ENCODE measurements around the gene GPI.
"Not testable (repeated sequence)": the region's sequence is repeated elsewhere in the genome, so short reads cannot be mapped to it uniquely, and the experiment has no call there.

GPI gene

GRCh38 chr19:34381399-34382251 is 16.6 kb downstream of the GPI start:
- H3K4me3 ChIP-seq (ENCODE audit: insufficient read depth, low read depth, low read length): no peak overlapping the region
- WGBS, 2 experiments: 95 to 96% methylated on average over 14 of the region's 14 CpGs
- peaks cover 65% of the 10 kb centered on the region for H3K36me3 ChIP-seq (ENCODE audit: control insufficient read depth, insufficient read depth, low read length)

GRCh38 chr19:34382471-34382870 is 17.5 kb downstream of the GPI start:
- H3K4me3 ChIP-seq (ENCODE audit: insufficient read depth, low read depth, low read length): no peak overlapping the region
- peaks cover 71% of the 10 kb centered on the region for H3K36me3 ChIP-seq (ENCODE audit: control insufficient read depth, insufficient read depth, low read length)
- no peaks in the 10 kb centered on the region for H3K4me1 ChIP-seq (ENCODE audit: control insufficient read depth, insufficient read depth, low read length)
- no peak overlapping the region for H3K27ac ChIP-seq (ENCODE audit: insufficient read depth, low read depth, low read length, poor library complexity, severe bottlenecking)
- no peaks in the 10 kb centered on the region for H3K9me3 ChIP-seq (ENCODE audit: control insufficient read depth, low read length)
- no peaks in the 10 kb centered on the region for H3K27me3 ChIP-seq (ENCODE audit: control insufficient read depth, insufficient read depth, low read length, poor library complexity, severe bottlenecking)
- 96% methylated on average over 4 of the region's 4 CpGs for WGBS, 2 experiments

More at GRCh38 chr19:34381399-34382251, 16.6 kb downstream of the GPI start:
- H3K27me3 ChIP-seq (ENCODE audit: control insufficient read depth, insufficient read depth, low read length, poor library complexity, severe bottlenecking): no peaks in the 10 kb centered on the region
- no peaks in the 10 kb centered on the region for H3K9me3 ChIP-seq (ENCODE audit: control insufficient read depth, low read length)
- no peak overlapping the region for H3K27ac ChIP-seq (ENCODE audit: insufficient read depth, low read depth, low read length, poor library complexity, severe bottlenecking)
- no peaks in the 10 kb centered on the region for H3K4me1 ChIP-seq (ENCODE audit: control insufficient read depth, insufficient read depth, low read length)

DNA sequence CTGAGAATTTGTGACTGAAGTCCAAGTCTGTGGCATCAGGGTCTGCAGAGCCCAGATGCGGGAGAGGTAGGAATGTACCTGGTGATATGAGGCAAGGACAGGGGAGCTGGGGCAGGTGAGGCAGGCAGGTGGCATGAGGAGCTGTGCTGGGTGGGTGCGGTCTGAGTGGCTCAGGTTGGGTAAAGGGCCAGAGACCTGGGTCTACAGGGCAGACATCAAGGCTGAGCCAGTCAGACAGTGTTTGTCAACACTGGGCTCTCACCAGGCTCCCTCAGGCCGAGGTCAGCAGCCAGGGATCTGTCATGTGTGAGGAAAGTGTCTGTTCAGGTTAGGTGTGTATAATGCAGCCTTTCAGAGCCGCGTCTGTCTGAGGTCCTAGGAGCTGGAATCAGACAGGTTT is 18.6 kb downstream of the GPI start:
- no peak overlapping the region for H3K4me3 ChIP-seq (ENCODE audit: insufficient read depth, low read depth, low read length)
- no peaks in the 10 kb centered on the region for H3K9me3 ChIP-seq (ENCODE audit: control insufficient read depth, low read length)
- H3K27ac ChIP-seq (ENCODE audit: insufficient read depth, low read depth, low read length, poor library complexity, severe bottlenecking): no peak overlapping the region
- no peaks in the 10 kb centered on the region for H3K4me1 ChIP-seq (ENCODE audit: control insufficient read depth, insufficient read depth, low read length)
- 94 to 97% methylated on average over 5 of the region's 5 CpGs for WGBS, 2 experiments
- peaks cover 66% of the 10 kb centered on the region for H3K36me3 ChIP-seq (ENCODE audit: control insufficient read depth, insufficient read depth, low read length)
- no peaks in the 10 kb centered on the region for H3K27me3 ChIP-seq (ENCODE audit: control insufficient read depth, insufficient read depth, low read length, poor library complexity, severe bottlenecking)

GRCh38 chr19:34386645-34387445 is 21.8 kb downstream of the GPI start:
- Histone ChIP-seq H3K4me1 (ENCODE audit: control insufficient read depth, insufficient read depth, low read length) (no peaks in the 10 kb centered on the region), H3K27me3 (ENCODE audit: control insufficient read depth, insufficient read depth, low read length, poor library complexity, severe bottlenecking) (no peaks in the 10 kb centered on the region), H3K4me3 (ENCODE audit: insufficient read depth, low read depth, low read length) (no peak overlapping the region), H3K27ac (ENCODE audit: insufficient read depth, low read depth, low read length, poor library complexity, severe bottlenecking) (no peak overlapping the region), H3K9me3 (ENCODE audit: control insufficient read depth, low read length) (no peaks in the 10 kb centered on the region), H3K36me3 (ENCODE audit: control insufficient read depth, insufficient read depth, low read length) (peaks cover 58% of the 10 kb centered on the region)
- 96% methylated on average over 9 of the region's 9 CpGs for WGBS, 2 experiments

- H3K9me3 ChIP-seq (ENCODE audit: control insufficient read depth, low read length): no peaks in the 10 kb centered on the region
- no peaks in the 10 kb centered on the region for H3K4me1 ChIP-seq (ENCODE audit: control insufficient read depth, insufficient read depth, low read length)
- H3K4me3 ChIP-seq (ENCODE audit: insufficient read depth, low read depth, low read length): no peak overlapping the region
- no peaks in the 10 kb centered on the region for H3K27me3 ChIP-seq (ENCODE audit: control insufficient read depth, insufficient read depth, low read length, poor library complexity, severe bottlenecking)
- peaks cover 59% of the 10 kb centered on the region for H3K36me3 ChIP-seq (ENCODE audit: control insufficient read depth, insufficient read depth, low read length)
- 92 to 94% methylated on average over 1 of the region's 1 CpG for WGBS, 2 experiments
- no peak overlapping the region for H3K27ac ChIP-seq (ENCODE audit: insufficient read depth, low read depth, low read length, poor library complexity, severe bottlenecking)
Measured at GRCh38 chr19:34387446-34387810, 22.4 kb downstream of the GPI start.

DNA sequence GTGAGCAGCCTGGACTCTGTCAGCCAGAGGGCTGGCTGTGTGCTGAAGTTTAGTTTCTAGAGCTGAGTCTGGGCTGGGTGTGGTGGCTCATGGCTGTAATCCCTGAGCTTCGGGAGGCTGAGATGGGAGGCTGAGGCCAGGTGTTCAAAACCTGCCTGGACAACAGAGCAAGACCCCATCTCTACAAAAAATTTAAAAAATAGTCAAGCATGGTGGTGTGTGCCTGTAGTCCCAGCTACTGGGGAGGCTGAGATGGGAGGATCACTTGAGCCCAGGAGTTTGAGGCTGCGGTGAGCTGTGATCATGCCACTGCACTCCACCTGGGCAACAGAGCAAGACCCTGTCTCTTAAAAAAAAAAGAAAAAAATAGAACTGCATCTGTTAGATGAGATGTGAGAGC is 23.7 kb downstream of the GPI start:
- H3K9me3 ChIP-seq (ENCODE audit: control insufficient read depth, low read length); H3K4me3 ChIP-seq (ENCODE audit: insufficient read depth, low read depth, low read length); H3K27me3 ChIP-seq (ENCODE audit: control insufficient read depth, insufficient read depth, low read length, poor library complexity, severe bottlenecking); H3K27ac ChIP-seq (ENCODE audit: insufficient read depth, low read depth, low read length, poor library complexity, severe bottlenecking); H3K4me1 ChIP-seq (ENCODE audit: control insufficient read depth, insufficient read depth, low read length): not testable (repeated sequence)
- H3K36me3 ChIP-seq (ENCODE audit: control insufficient read depth, insufficient read depth, low read length): peaks cover 47% of the 10 kb centered on the region
- 92 to 95% methylated on average over 2 of the region's 2 CpGs for WGBS, 2 experiments

DNA sequence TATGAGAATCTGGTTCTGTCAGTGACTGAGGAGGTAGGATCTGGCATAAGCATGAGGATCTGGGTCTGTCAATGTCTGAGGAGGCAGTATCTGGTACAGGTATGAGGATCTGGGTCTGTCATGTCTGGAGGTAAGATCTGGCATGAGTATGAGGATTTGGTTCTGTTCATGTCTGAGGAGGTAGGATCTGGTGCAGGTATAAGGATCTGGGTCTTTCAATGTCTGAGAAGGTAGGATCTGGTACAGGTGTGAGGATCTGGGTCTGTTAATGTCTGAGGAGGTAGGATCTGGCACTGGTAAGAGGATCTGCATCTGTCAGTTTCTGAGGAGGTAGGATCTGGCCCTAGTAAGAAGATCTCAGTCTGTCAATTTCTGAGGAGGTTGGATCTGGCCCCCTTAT is 26.8 kb downstream of the GPI start:
- H3K4me1 ChIP-seq (ENCODE audit: control insufficient read depth, insufficient read depth, low read length): no peaks in the 10 kb centered on the region
- no peak overlapping the region for H3K27ac ChIP-seq (ENCODE audit: insufficient read depth, low read depth, low read length, poor library complexity, severe bottlenecking)
- H3K9me3 ChIP-seq (ENCODE audit: control insufficient read depth, low read length): no peaks in the 10 kb centered on the region
- no peaks in the 10 kb centered on the region for H3K27me3 ChIP-seq (ENCODE audit: control insufficient read depth, insufficient read depth, low read length, poor library complexity, severe bottlenecking)
- peaks cover 50% of the 10 kb centered on the region for H3K36me3 ChIP-seq (ENCODE audit: control insufficient read depth, insufficient read depth, low read length)
- no peak overlapping the region for H3K4me3 ChIP-seq (ENCODE audit: insufficient read depth, low read depth, low read length)

DNA sequence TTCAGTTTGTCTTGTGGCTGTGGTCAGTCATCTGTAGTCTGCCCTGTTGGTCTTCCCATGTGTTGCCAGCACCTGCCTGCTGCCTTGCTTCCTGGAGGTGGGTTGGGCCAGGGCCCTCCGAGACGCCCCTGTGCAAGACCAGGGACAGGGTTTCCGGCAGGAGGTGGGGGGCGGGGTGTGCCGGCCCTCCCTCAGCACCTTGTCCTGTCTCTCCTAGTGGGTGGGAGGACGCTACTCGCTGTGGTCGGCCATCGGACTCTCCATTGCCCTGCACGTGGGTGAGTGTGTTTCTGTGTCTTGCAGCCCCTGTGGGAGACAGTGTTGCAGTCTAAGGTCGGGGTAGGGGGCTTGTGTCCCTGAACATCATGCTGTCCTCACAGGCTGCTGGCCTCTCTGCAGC is 28.0 kb downstream of the GPI start:
- Histone ChIP-seq H3K27me3 (ENCODE audit: control insufficient read depth, insufficient read depth, low read length, poor library complexity, severe bottlenecking) (no peaks in the 10 kb centered on the region), H3K36me3 (ENCODE audit: control insufficient read depth, insufficient read depth, low read length) (peaks cover 42% of the 10 kb centered on the region), H3K9me3 (ENCODE audit: control insufficient read depth, low read length) (no peaks in the 10 kb centered on the region), H3K4me1 (ENCODE audit: control insufficient read depth, insufficient read depth, low read length) (no peaks in the 10 kb centered on the region), H3K4me3 (ENCODE audit: insufficient read depth, low read depth, low read length) (no peak overlapping the region), H3K27ac (ENCODE audit: insufficient read depth, low read depth, low read length, poor library complexity, severe bottlenecking) (no peak overlapping the region)
- 96 to 97% methylated on average over 11 of the region's 11 CpGs for WGBS, 2 experiments

GRCh38 chr19:34393629-34394028 is 28.6 kb downstream of the GPI start:
- no peak overlapping the region for H3K27ac ChIP-seq (ENCODE audit: insufficient read depth, low read depth, low read length, poor library complexity, severe bottlenecking)
- H3K4me1 ChIP-seq (ENCODE audit: control insufficient read depth, insufficient read depth, low read length): no peaks in the 10 kb centered on the region
- H3K36me3 ChIP-seq (ENCODE audit: control insufficient read depth, insufficient read depth, low read length): peaks cover 42% of the 10 kb centered on the region
- WGBS, 2 experiments: 95 to 96% methylated on average over 14 of the region's 14 CpGs
- H3K9me3 ChIP-seq (ENCODE audit: control insufficient read depth, low read length): no peaks in the 10 kb centered on the region
- no peak overlapping the region for H3K4me3 ChIP-seq (ENCODE audit: insufficient read depth, low read depth, low read length)
- no peaks in the 10 kb centered on the region for H3K27me3 ChIP-seq (ENCODE audit: control insufficient read depth, insufficient read depth, low read length, poor library complexity, severe bottlenecking)

DNA sequence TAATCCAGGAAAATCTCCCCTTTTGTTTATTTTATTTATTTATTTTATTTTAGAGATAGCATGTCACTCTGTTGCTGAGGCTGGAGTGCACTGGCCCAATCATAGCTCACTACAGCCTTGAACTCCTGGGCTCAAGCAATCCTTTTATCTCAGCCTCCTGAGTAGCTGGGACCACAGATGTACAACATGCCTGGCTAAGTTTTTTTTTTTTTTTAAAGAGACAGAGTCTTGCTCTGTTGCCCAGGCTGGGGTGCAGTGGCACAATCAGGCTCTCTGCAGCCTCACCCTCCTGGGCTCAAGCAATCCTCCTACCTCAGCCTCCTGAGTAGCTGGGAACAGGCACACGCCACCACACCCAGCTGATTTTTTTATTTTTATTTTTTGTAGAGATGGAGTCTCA is 32.9 kb downstream of the GPI start:
- no peak overlapping the region for H3K4me3 ChIP-seq (ENCODE audit: insufficient read depth, low read depth, low read length)
- peaks cover 23% of the 10 kb centered on the region for H3K36me3 ChIP-seq (ENCODE audit: control insufficient read depth, insufficient read depth, low read length)
- H3K9me3 ChIP-seq (ENCODE audit: control insufficient read depth, low read length): no peaks in the 10 kb centered on the region
- H3K4me1 ChIP-seq (ENCODE audit: control insufficient read depth, insufficient read depth, low read length): no peaks in the 10 kb centered on the region
- WGBS, 2 experiments: 100% methylated on average over 1 of the region's 1 CpG; no CpG with 5 or more reads in 1 of the 2 experiments
- H3K27ac ChIP-seq (ENCODE audit: insufficient read depth, low read depth, low read length, poor library complexity, severe bottlenecking): no peak overlapping the region
- H3K27me3 ChIP-seq (ENCODE audit: control insufficient read depth, insufficient read depth, low read length, poor library complexity, severe bottlenecking): no peaks in the 10 kb centered on the region
